HG03139 (cell line): ENCODE results near the gene HES5.
"Not testable (repeated sequence)": the region's sequence is repeated elsewhere in the genome, so short reads cannot be mapped to it uniquely, and the experiment has no call there.

Experiments
- ATAC-seq: cut with Tn5 transposase; IDR thresholded peaks from one replicate; pipeline ENCODE4 v1.9.1; 2021; ENCODE audit not compliant: unreplicated experiment

Gene HES5

GRCh38 chr1:2561446-2561845 is 31.4 kb upstream of the HES5 start:
- no peak for ATAC-seq

GRCh38 chr1:2560299-2561073 is 30.4 kb upstream of the HES5 start:
- ATAC-seq: no peak

DNA sequence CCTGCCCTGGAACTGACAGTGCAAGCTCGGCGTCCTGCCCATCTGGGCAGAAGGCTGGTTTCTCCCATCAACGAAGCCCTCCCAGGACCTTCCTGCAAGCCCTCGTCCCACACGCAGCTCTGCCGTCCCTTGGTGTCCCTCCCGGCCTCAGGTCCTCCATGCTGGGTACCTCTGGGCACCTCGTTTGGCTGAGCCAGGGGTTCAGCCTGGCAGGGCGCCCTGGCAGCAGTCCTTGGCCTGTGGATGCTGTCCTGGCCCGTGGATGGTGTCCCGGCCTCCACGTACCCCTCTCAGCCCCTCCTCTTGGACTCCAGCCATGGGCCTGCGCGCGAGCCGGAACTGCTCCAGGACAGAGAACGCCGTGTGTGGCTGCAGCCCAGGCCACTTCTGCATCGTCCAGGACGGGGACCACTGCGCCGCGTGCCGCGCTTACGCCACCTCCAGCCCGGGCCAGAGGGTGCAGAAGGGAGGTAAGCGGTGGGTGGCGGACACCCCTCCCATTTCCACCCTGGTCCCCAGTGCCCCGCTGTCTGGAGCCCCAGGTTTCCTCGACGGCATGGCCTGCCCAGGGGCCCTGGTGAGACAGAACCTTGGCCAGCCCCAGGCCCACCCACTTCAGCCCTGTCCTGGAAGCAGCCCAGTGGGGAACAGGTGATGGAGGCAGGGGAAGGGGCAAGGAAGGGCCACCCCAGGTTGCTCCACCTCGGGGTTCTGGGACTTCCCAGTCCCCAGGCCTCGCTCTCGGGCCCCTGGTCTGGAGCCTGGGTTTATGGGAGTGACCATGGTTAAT is 29.6 kb upstream of the HES5 start:
- ATAC-seq: no peak

GRCh38 chr1:2558861-2559260 is 28.8 kb upstream of the HES5 start:
- no peak for ATAC-seq

- ATAC-seq: no peak
Measured at GRCh38 chr1:2558420-2558819, 28.4 kb upstream of the HES5 start.

DNA sequence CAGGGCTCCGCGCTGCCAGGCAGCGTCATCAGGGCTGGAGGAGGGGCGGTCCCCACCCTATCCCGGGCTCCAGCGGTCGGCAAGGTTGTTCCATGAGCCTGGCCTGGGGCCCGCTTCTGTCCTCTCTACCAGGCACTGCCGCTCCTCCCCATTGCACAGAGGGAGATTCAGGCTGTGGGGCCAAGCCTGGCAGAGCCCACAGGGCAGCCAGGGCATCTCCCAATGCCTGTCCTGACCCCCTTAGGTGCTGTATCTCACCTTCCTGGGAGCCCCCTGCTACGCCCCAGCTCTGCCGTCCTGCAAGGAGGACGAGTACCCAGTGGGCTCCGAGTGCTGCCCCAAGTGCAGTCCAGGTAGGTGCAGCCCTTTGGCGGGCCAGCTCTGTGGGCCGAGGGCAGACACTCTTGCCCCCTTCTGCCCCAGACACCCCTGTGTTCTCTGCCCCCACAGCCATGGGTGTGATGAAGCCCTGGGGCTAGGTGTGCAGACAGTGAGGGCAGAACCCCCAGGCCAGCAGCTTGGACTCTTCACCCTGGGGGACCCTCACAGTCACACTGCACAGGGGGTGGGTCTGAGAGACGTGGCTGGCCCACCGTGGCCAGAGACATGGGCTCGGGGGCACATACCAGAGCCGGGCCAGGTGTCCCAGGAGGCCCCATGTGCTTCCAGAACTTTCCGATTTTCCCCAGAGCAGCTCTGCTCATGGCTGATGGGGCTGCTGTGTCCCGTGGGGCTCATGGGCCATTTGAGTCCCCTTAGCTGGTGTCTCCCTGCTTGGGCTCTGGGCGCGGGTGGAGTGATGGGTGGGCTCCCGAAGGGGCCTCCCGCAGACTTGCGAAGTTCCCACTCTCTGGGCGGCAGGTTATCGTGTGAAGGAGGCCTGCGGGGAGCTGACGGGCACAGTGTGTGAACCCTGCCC is 27.7 kb upstream of the HES5 start:
- ATAC-seq: no peak

DNA sequence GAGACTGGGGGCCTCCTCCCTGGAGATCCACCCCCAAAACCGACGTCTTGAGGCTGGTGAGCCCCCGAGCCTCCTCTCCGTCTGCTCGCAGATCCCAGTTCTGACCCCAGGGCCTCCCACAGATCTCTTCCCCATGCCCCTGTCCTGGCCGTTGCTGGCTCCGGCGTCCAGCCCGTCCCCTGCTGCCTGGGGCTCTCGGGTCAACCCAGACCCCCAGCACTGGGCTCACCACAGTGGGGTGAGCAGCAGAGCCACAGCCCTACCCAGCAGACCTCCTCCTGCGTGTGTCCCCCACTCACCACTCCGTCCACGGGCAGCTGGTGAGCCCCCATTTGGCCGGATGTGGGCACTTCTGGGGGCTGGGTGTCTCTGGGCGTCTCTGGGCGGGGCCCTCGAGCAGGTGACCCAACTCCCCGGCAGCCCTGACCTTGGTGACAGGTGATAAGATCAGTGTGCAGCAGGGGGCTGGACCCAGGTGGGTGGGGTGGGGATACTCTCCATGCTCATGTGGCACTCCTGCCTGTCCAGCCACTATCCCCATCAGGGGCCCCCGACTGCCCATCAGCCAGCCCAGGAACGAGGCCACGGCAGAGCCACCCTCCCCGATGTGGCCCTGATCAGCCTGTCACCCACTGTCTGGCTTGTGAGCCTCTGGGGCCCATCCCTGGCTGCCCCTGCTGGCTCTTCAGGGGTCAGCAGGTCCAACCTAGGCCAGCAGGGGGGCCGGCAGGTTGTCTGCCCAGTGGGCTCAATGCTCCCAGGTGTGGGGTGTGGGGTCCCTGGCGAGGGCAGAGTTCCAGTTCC is 26.8 kb upstream of the HES5 start:
- peak; percentile 15 for ATAC-seq

GRCh38 chr1:2556277-2556677 is 26.2 kb upstream of the HES5 start, which contains the start of gene TNFRSF14:
TNFRSF14 (plus strand) TSS chr1:2556371; CDS start chr1:2556665, 294 bp downstream.
- peak; percentile 26 for ATAC-seq

DNA sequence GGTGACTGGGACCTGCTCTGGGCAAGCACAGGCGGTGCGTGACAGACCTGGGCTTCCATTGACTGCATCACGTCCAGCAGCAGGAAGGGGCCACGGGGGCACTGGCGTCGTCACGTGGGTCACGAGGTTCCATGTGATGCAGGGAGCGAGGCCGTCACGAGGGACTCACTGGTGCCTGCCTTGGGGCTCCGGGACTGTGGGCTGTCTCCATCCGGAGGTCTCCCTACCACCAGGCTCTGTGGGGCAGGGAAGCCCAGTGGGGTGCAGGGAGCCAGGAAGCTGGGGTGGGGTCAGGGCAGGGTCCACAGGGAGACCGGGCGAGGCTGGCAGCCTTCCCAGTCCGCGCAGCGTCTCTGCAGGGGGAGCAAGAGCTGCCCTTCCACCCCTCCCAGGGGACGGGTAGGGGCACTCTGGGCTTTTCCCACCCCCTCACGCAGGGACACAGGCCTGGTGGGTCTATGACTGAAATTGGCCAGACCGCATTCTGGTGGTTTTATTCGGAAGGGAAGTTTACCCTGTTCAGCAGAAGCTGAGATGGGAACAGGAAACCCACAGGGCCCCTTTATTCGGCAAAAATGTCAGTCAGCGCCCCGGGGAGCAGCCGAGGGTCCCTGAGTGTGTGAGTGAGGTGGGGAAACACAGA is 25.7 kb upstream of the HES5 start:
- peak; percentile 29 for ATAC-seq

DNA sequence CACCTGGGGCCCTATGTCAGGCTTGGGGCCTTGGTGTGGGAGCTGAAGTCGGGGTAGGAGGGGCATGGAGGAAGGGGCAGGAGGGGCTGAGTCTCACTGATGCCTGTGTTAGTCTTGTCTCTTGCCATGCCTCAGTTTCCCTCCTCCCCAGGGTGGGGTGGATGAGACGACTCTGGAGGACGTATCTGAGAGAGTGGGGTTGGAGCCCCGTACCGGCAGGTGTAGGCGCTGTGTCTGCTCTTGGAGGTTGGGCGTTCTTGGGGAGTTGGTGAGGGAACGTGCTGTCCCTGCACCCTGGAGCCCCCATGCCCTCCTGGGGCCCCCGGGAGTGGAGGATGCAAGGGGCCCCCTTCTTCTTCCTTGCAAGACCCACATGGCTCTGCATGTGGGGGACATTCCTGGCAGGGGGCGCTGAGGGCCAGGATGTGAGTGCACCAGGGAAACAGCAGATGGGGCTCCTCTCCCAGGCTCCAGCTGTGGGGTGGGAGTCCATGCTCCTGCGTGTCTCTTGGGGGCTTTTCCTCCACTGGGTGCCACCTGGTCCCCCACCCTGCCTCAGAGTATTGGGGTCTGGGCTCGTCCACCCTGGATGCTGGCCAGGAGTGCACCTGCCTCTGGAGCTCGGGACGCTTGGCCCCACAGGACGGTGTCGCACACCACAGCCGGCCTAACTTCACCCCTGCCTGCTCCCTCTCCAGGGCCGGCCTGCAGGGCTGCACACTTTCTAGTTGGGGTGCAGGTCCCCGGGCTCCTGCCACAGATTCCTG is 24.7 kb upstream of the HES5 start:
- no peak for ATAC-seq

DNA sequence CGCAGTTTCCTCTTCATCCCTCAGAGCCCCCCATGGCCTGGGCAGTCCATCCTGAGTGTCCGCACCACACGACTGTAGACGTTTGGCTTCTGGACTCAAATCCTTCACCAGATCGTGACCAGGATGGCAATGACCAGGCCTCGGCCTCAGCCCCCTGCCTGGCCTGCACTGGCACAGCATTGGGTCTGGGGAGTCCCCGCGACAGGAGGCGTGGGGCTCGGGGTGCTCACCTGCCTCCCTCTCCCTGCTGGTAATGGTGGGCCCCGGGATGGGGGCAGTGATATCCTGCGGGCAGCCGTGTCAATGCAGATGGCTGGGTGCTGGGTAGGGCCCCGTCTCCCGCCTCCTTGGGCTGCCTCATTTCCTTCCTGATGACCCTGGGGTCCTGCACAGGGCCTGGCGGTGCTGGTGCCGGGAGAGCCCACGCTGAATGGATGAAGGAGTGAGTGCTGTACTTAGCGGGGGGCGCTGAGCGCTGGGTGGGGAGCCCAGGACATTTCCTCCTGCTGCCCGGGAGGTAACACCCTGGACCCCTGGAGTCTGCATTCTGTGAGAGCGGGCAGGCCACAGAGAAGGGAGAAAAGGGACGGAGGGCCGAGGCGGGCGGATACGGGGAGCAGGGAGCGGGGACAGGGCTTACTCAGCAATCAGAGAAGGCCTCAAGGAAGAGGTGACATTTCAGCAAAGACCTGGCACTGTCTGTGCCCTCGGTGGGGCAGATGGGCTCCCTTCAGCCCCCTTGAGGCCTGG is 24.0 kb upstream of the HES5 start:
- no peak for ATAC-seq

DNA sequence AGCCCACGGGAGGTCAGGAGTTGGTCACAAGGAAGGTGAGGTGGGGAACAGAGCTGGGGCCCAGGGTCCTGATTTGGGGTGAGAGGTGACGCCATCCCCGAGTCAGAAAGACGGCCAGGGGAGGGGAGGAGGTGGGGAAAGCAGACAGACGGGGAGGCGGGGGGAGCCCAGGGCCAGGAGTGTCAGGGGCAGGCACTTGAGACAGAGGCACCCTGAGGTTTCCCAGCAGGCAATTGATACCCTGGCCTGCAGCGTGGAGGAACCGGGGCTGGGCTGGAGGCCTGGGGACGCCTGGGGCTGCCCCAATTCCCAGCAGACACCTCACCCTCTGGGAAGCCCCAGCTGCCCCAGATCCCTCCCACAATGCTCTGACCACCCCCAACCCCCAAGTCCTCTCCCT is 23.0 kb upstream of the HES5 start:
- not testable (repeated sequence) for ATAC-seq

DNA sequence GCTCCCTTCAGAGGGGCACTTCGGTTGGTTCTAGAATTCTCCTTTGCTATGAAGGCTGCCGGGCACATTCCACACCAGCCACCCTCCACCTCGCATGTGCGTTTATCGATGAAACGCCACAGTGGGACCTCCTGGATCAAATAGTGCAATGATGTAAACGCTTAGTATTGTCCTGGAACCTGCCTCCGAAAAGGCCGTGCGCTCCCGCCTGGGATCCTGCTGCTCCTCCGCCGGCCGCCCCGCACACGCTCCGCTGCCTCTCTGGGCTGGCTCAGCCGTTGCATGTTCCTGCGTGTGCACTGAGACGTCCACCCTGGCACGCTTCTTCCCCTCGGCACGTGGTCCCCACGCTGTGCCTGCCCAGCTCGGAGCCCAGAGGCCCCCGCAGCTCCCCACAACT is 22.1 kb upstream of the HES5 start:
- no peak for ATAC-seq

DNA sequence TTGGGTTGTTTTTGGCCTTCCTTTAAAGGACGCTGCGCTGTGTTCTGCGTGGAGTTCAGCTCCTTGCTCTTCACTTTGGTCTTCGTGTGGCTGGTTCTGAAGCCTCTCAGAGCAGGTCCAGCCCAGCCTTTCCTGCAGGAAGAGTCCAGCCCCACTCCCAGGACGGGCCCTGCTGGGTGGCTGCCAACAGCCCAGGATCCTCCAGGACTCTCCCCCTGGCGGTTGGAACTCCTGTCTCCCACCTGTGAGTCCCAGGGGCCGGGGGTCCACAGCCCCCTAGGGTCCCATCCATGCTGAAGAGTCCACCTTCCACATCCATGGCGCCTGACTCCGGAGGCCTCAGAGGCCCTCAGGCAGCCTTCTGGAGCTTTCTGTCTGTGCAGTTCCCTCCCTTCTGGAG is 21.5 kb upstream of the HES5 start:
- ATAC-seq: not testable (repeated sequence)

GRCh38 chr1:2550309-2550861 is 20.3 kb upstream of the HES5 start:
- not testable (repeated sequence) for ATAC-seq

- not testable (repeated sequence) for ATAC-seq
Measured at GRCh38 chr1:2549367-2550029, 19.4 kb upstream of the HES5 start.

DNA sequence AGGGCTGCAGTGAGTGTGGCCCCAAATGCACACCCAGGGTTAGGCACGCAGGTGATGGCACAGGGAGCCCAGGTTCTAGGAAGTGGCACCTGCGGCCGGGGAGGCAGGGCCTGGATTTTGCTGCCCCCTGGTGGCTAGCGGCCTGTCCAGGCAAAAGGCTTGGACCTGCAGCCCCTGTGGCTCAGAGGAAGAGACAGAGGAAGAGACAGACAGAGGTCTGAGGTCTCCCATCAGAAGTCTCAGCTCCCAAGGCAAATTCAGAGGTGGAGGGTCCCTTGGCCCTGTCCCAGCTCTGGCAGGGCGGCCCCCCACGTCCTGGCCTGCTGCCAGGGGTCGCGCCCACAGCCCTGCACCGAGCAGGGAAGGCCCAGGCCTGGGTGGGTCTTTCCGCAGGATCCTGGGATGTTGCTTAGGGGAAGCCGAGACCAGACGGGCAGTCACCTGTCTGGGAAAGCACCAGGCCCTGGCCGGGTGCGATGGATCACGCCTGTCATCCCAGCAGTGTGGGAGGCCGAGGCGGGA is 18.1 kb upstream of the HES5 start:
- ATAC-seq: no peak
